Naive thymus-derived CD4-positive, alpha-beta T cell (primary cell): ENCODE data around the gene SPACDR. TPM values are rescaled to one million over a fixed set of nuclear protein-coding genes. Genes with fewer than 3 reads are reported as not detected.

Source experiments
- ATAC-seq: fragments of 150-1000 bp; cut with Tn5 transposase; 2 replicates; pipeline ENCODE4 v1.10.0; 2021; ENCODE audit warnings: mild to moderate bottlenecking, moderate library complexity
- CTCF ChIA-PET: fragments of 350-600 bp; sonication (Branson Sonifier 250); formaldehyde crosslinking; loops from one replicate; lab custom pipeline; 2021; ENCODE audit warnings: antibody characterized with exemption; lab: Charles Lee
- POLR2A ChIA-PET: fragments of 350-600 bp; sonication (Branson Sonifier 250); formaldehyde crosslinking; loops from one replicate; lab custom pipeline; 2021; ENCODE audit warnings: antibody characterized with exemption, inconsistent platforms; lab: Charles Lee
- DNase-seq, 9 donors: peaks; one replicate each; pipeline versions ENCODE4 v3.0.0 to v3.0.0-alpha.2; 2020 to 2022; ENCODE audit warnings: mixed read lengths in 1 of 9
- H3K27ac ChIP-seq: one replicate; pipeline ENCODE4 v1.7.0; 2013; ENCODE audit warnings: mild to moderate bottlenecking, low read depth, low read length, moderate library complexity
- H3K27me3 ChIP-seq, 2 donors: one replicate each; pipeline ENCODE4 v1.7.0; 2013; ENCODE audit warnings: low read length in 2 of 2, mild to moderate bottlenecking in 2 of 2, moderate library complexity in 2 of 2; ENCODE audit not compliant: control insufficient read depth in 2 of 2, insufficient read depth in 2 of 2
- H3K36me3 ChIP-seq, 3 experiments: 1 replicate in 2 of 3; 2 replicates in 1 of 3; pipeline ENCODE4 v1.7.0; 2013; ENCODE audit warnings: low read length in 3 of 3, mild to moderate bottlenecking in 3 of 3, moderate library complexity in 1 of 3; ENCODE audit not compliant: insufficient read depth in 3 of 3, control insufficient read depth in 2 of 3
- H3K4me1 ChIP-seq, 2 donors: one replicate each; pipeline ENCODE4 v1.7.0; 2013; ENCODE audit warnings: low read length in 2 of 2, mild to moderate bottlenecking in 2 of 2, moderate library complexity in 1 of 2; ENCODE audit not compliant: control insufficient read depth in 2 of 2, insufficient read depth in 2 of 2
- H3K4me3 ChIP-seq: 2 replicates; pipeline ENCODE4 v1.7.0; 2013; ENCODE audit warnings: mild to moderate bottlenecking, low read length
- H3K9me3 ChIP-seq, 3 experiments: 1 replicate in 2 of 3; 2 replicates in 1 of 3; pipeline ENCODE4 v1.7.0; 2013; ENCODE audit warnings: low read length in 3 of 3; ENCODE audit not compliant: control insufficient read depth in 2 of 3
- H3K27ac Mint-ChIP-seq, 9 donors: one replicate each; pipeline ENCODE4 v1.8.0; 2020 to 2022; ENCODE audit warnings: mixed read lengths in 9 of 9, mild to moderate bottlenecking in 8 of 9, moderate library complexity in 5 of 9, inconsistent platforms in 2 of 9
- H3K27me3 Mint-ChIP-seq, 5 donors: one replicate each; pipeline ENCODE4 v1.8.0; 2021 to 2022; ENCODE audit warnings: mixed read lengths in 5 of 5, mild to moderate bottlenecking in 1 of 5
- H3K36me3 Mint-ChIP-seq, 5 donors: one replicate each; pipeline ENCODE4 v1.8.0; 2020 to 2022; ENCODE audit warnings: mixed read lengths in 5 of 5, mild to moderate bottlenecking in 3 of 5, inconsistent platforms in 1 of 5
- H3K4me1 Mint-ChIP-seq, 7 donors: one replicate each; pipeline ENCODE4 v1.8.0; 2020 to 2022; ENCODE audit warnings: mixed read lengths in 7 of 7, mild to moderate bottlenecking in 3 of 7, inconsistent platforms in 1 of 7
- H3K4me3 Mint-ChIP-seq, 10 donors: one replicate each; pipeline ENCODE4 v1.8.0; 2020 to 2022; ENCODE audit warnings: mild to moderate bottlenecking in 10 of 10, mixed read lengths in 10 of 10, moderate library complexity in 6 of 10, inconsistent platforms in 2 of 10
- H3K9me3 Mint-ChIP-seq, 11 donors: one replicate each; pipeline ENCODE4 v1.8.0; 2020 to 2022; ENCODE audit warnings: mixed read lengths in 11 of 11, mild to moderate bottlenecking in 4 of 11, inconsistent platforms in 1 of 11, moderate library complexity in 1 of 11
- intact Hi-C, 2 donors: fragments of 100-400 bp; cut with micrococcal nuclease; formaldehyde crosslinking; loops; one replicate each; pipeline ENCODE4 v1.15.1; 2023
- polyA plus RNA-seq, 2 donors: library from polyadenylated mRNA; unstranded; fragments of 300-500 nt; fragmentation: Illumina TruSeq; gene quantifications; one replicate each; pipeline ENCODE4 v1.2.3, GENCODE V29; 2021
- total RNA-seq, 6 experiments: library from RNA in 5 of 6; stranded (reverse) in 5 of 6; gene quantifications; 1 replicate in 5 of 6; 2 replicates in 1 of 6; pipeline ENCODE4 v1.2.3 and lab custom pipeline; 2021 to 2026

Gene SPACDR
- total and polyA plus RNA-seq, 7 experiments from 2014 or later = 0.85 to 7.8 (median 2.2) TPM; not detected in 1

DNA sequence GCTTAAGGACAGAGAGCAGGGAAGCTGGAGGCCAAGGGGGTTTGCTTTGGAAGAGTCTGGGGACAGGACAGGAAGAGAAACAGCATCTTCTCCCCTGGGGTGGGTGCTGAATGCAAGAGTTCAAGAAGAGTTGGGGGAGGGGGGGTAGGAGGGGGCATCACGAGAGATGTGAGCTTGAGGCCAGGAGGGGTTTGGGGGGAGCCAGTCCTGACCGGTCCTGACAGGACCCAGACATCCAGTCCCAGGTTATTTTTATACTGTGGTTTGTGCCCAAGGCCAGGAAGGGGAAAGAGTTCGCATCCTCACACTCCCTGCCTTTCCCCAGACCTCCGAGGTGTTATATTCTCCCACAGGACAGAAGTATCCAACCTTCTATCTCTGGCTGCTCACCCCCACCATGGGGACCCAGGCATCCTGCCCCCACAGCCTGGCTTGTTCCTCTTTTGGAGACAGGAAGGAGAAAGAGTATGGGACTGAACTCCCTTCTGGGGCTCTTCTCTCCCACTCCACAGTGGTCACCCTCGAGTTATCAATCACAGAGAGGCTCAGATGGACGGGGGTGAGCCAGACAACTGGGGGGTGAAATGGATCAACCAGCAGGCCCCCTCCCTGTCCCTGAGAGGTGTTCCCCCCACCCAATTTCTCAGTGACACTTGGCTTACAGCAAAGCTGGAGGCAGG is 12.2 kb upstream of the SPACDR start:
- ChIA-PET POLR2A (interaction anchor here (0.7 to 3.8 kb wide), 9 partner anchors 16 to 129 kb away, joined by 3 to 25 read pairs (median 5); partner anchors contain the start of genes FBXO24, LRCH4, MEPCE and ZCWPW1), CTCF (interaction anchor here (0.6 to 5.9 kb wide), 5 partner anchors 21 to 111 kb away, joined by 3 to 35 read pairs (median 5); no protein-coding TSS in a partner anchor)
- H3K4me3 ChIP-seq = peak overlapping the region; percentile 97
- Mint-ChIP-seq H3K4me1 (peaks cover 37 to 65% (median 45%) of the 10 kb centered on the region in 7 donors), H3K27me3 (no peaks in the 10 kb centered on the region), H3K27ac (peak overlapping the region; percentile 84 to 95 (median 92)), H3K36me3 (peaks cover 5 to 24% (median 8%) of the 10 kb centered on the region in 5 donors), H3K4me3 (peak overlapping the region; percentile 89 to 100 (median 94)), H3K9me3 (peaks cover 0 to 4% (median 0%) of the 10 kb centered on the region in 11 donors)
- H3K4me1 ChIP-seq = peaks cover 43 to 51% of the 10 kb centered on the region in 2 donors
- no peaks in the 10 kb centered on the region for H3K27me3 ChIP-seq
- peaks cover 5 to 65% (median 18%) of the 10 kb centered on the region in 3 experiments for H3K36me3 ChIP-seq
- DNase-seq = no peak
- peak overlapping the region; percentile 87 for H3K27ac ChIP-seq
- ATAC-seq = no peak
- intact Hi-C loops = loop anchor here (5.0 kb wide), 2 partner anchors 216 to 376 kb away; partner anchors contain the start of genes GIGYF1 (in 1 of the 2) and SLC12A9 (in 1 of the 2)
- H3K9me3 ChIP-seq = no peaks in the 10 kb centered on the region

DNA sequence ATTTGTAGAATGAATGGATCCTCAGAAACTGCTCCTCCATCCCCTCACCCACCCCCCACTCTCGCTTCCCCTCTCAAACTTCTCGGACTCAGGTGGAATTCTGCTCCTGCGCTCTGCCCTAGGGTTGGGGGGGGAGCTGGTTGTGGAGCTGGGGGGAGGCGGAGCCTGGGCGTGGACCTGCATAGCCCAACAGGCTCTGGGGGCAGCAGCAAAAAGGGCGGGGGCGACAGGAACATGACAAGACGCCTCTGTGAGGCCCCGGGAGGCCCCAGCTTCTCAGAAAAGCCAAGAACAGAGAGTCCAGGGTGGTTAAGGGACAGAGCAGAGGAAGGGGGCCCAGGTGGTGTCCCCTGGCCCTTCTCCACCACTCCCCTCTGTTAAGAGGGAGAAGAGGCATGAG is 11.5 kb upstream of the SPACDR start:
- H3K9me3 Mint-ChIP-seq = peaks cover 0 to 4% (median 0%) of the 10 kb centered on the region in 11 donors
- ATAC-seq (no peak), DNase-seq (no peak)
- H3K36me3 Mint-ChIP-seq = peaks cover 5 to 26% (median 8%) of the 10 kb centered on the region in 5 donors
- ChIA-PET CTCF (interaction anchor here (0.6 to 5.9 kb wide), 7 partner anchors 14 to 214 kb away, joined by 3 to 35 read pairs (median 3); no protein-coding TSS in a partner anchor), POLR2A (interaction anchor here (0.7 to 1.8 kb wide), 4 partner anchors 15 to 226 kb away, joined by 3 to 5 read pairs (median 4); partner anchors contain the start of gene ZCWPW1)
- peak overlapping the region; percentile 87 for H3K27ac ChIP-seq
- H3K36me3 ChIP-seq = peaks cover 7 to 71% (median 18%) of the 10 kb centered on the region in 3 experiments
- no peaks in the 10 kb centered on the region for H3K27me3 ChIP-seq
- H3K4me3 ChIP-seq = peak overlapping the region; percentile 97
- intact Hi-C loops = loop anchor here (5.0 kb wide), 2 partner anchors 217 to 377 kb away; partner anchors contain the start of genes GIGYF1 (in 1 of the 2) and SLC12A9 (in 1 of the 2)
- no peaks in the 10 kb centered on the region for H3K27me3 Mint-ChIP-seq
- peaks cover 43 to 51% of the 10 kb centered on the region in 2 donors for H3K4me1 ChIP-seq
- H3K9me3 ChIP-seq = no peaks in the 10 kb centered on the region
- peaks cover 40 to 64% (median 48%) of the 10 kb centered on the region in 7 donors for H3K4me1 Mint-ChIP-seq
- peak overlapping the region; percentile 80 to 95 (median 91) for H3K27ac Mint-ChIP-seq
- peak overlapping the region; percentile 75 to 100 (median 94) for H3K4me3 Mint-ChIP-seq

DNA sequence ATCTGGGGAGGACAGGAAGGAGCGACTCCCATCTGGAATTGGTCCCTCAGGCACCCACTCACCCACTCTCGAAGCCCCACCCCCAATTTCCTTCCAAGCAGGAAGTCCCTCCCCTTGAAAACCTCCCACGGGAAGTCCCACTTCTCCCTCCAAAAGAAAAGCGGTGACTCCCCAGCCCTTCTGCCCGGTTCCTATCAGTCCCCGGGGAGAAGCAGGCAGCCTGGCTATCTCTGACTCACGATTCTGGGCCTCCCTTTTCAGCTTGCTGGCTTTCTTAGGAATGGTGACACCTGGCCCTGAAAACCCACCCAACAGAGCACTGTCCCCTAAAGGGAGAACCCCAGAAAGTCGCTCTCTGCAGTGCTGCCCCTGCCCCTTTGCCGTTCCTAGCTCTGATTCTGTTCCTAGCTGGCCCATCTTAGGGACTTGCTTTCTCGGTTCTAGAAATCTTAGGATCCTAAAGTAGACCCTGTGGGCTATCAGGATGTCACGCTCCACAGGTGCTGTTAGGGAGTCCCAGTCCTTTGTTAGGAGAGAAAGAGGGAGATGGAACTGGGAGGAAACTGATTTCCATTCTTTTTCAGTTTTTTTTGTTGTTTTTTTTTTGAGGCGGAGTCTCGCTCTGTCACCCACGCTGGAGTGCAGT is 8.9 kb upstream of the SPACDR start:
- POLR2A ChIA-PET = interaction anchor here (0.6 to 1.3 kb wide), 3 partner anchors 9 to 345 kb away, joined by 3 to 6 read pairs (median 3); no protein-coding TSS in a partner anchor
- peak overlapping the region in 7 of 10 donors; percentile 15 to 64 (median 41) for H3K4me3 Mint-ChIP-seq
- intact Hi-C loops = no loop called here

DNA sequence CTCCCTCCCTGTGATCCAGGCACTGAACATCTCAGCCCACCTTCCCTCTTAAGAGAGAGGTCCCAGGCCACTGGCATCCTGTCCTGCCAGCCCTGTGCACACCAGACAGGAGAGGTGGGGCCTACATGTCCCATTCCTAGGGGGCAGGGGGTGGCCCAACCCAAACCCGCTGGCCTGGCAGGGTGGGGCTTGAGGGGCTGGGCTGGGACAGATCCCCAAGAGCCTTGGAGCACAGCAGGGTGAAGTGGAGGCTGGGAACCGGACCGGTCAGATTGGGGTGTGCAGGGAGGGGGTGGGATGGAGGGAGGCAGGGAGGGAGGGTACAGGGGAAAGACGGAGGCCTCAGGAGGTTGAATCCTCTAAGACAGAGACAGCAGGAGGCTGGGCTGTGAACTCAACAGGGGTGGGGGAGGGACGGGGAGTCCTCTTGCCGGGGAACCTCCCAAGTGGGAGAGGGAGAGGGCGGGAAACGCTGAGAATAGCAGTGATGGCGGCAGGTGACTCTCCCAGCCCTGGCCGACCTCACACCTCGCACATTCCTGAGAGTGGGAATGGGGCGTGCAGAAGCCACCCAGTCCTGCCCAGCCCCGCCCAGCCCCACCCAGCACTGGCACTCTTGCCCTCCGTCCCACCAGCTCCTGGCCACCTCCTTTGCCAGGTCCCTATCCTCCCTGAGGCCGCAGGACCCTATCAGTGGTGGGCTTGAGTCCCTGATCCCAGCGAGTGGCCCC is 8.2 kb upstream of the SPACDR start:
- DNase-seq (no peak), ATAC-seq (no peak)
- peak overlapping the region; percentile 65 for H3K27ac ChIP-seq
- no peaks in the 10 kb centered on the region for H3K27me3 Mint-ChIP-seq
- POLR2A ChIA-PET = interaction anchor here (1.3 kb wide), 1 partner anchor 10 kb away, joined by 3 read pairs; no protein-coding TSS in a partner anchor
- peaks cover 4 to 21% (median 5%) of the 10 kb centered on the region in 5 donors for H3K36me3 Mint-ChIP-seq
- peaks cover 0 to 2% (median 0%) of the 10 kb centered on the region in 11 donors for H3K9me3 Mint-ChIP-seq
- intact Hi-C loops = no loop called here
- peak overlapping the region in 1 of 10 donors; percentile 64 for H3K4me3 Mint-ChIP-seq
- H3K27ac Mint-ChIP-seq = peak overlapping the region in 7 of 9 donors; percentile 38 to 95 (median 85)
- H3K36me3 ChIP-seq = peaks cover 16 to 78% (median 27%) of the 10 kb centered on the region in 3 experiments
- H3K4me1 ChIP-seq = peaks cover 42 to 51% of the 10 kb centered on the region in 2 donors
- no peak overlapping the region for H3K4me3 ChIP-seq
- H3K9me3 ChIP-seq = no peaks in the 10 kb centered on the region
- peaks cover 41 to 65% (median 48%) of the 10 kb centered on the region in 7 donors for H3K4me1 Mint-ChIP-seq
- CTCF ChIA-PET = interaction anchor here (0.9 to 1.3 kb wide), 3 partner anchors 10 to 88 kb away, joined by 3 to 4 read pairs (median 4); no protein-coding TSS in a partner anchor
- H3K27me3 ChIP-seq = no peaks in the 10 kb centered on the region

More for the DNA sequence above, 8.9 kb upstream of the SPACDR start:
- H3K27me3 Mint-ChIP-seq = no peaks in the 10 kb centered on the region
- DNase-seq (no peak), ATAC-seq (no peak)
- H3K4me3 ChIP-seq = no peak overlapping the region
- peaks cover 42 to 51% of the 10 kb centered on the region in 2 donors for H3K4me1 ChIP-seq
- H3K27ac ChIP-seq = peak overlapping the region; percentile 65
- H3K36me3 Mint-ChIP-seq = peaks cover 4 to 21% (median 5%) of the 10 kb centered on the region in 5 donors
- peaks cover 0 to 2% (median 0%) of the 10 kb centered on the region in 11 donors for H3K9me3 Mint-ChIP-seq
- peaks cover 12 to 78% (median 20%) of the 10 kb centered on the region in 3 experiments for H3K36me3 ChIP-seq
- H3K27me3 ChIP-seq = no peaks in the 10 kb centered on the region
- H3K4me1 Mint-ChIP-seq = peaks cover 41 to 65% (median 48%) of the 10 kb centered on the region in 7 donors
- H3K9me3 ChIP-seq = no peaks in the 10 kb centered on the region
- peak overlapping the region; percentile 38 to 95 (median 85) for H3K27ac Mint-ChIP-seq
- CTCF ChIA-PET = interaction anchor here (1.0 to 1.3 kb wide), 2 partner anchors 9 to 12 kb away, joined by 4 read pairs; no protein-coding TSS in a partner anchor

DNA sequence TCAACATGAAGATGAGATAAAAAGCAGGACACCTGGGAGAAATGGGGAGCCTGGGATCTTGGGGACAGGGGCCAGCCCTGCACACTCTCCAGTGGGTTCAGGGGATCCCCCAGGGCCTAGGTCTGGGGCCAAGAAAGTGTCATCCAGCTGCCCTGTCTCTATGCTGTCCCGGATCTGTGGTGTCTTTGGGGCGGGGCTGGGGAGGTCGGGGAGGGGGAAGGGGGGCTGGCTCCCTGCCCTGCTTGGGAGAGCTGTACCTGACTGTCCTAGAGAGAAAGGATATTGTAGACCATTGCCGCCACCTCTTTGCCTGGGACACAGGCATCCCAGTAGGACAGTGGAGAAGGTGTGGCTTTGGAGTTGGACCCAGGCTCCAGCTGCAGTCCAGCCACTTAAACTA is 7.0 kb upstream of the SPACDR start:
- H3K9me3 ChIP-seq = no peaks in the 10 kb centered on the region
- Mint-ChIP-seq H3K36me3 (peaks cover 0 to 19% (median 0%) of the 10 kb centered on the region in 5 donors), H3K4me3 (no peak overlapping the region), H3K27me3 (no peaks in the 10 kb centered on the region), H3K9me3 (no peaks in the 10 kb centered on the region), H3K27ac (peak overlapping the region in 6 of 9 donors; percentile 19 to 89 (median 54)), H3K4me1 (peaks cover 32 to 57% (median 37%) of the 10 kb centered on the region in 7 donors)
- intact Hi-C loops = no loop called here
- ChIA-PET CTCF (interaction anchor here (0.8 to 4.7 kb wide), 4 partner anchors 11 to 252 kb away, joined by 3 to 41 read pairs (median 16); partner anchors contain the start of gene NYAP1), POLR2A (interaction anchor here (0.6 kb wide), 2 partner anchors 9 to 88 kb away, joined by 3 read pairs; no protein-coding TSS in a partner anchor)
- peaks cover 30 to 38% of the 10 kb centered on the region in 2 donors for H3K4me1 ChIP-seq
- DNase-seq = no peak
- H3K4me3 ChIP-seq = no peak overlapping the region
- peaks cover 19 to 78% (median 27%) of the 10 kb centered on the region in 3 experiments for H3K36me3 ChIP-seq
- ATAC-seq = no peak
- peak overlapping the region; percentile 29 for H3K27ac ChIP-seq
- no peaks in the 10 kb centered on the region for H3K27me3 ChIP-seq
